Neuronal stem cell (in vitro differentiated cells): ENCODE data around the gene ZG16.

Experiments used
- DNase-seq: peaks from one replicate; pipeline ENCODE4 v3.0.0-alpha.2; 2013; ENCODE audit warnings: low spot score
- H2AFZ ChIP-seq: one replicate; pipeline ENCODE4 v1.6.1; 2013; ENCODE audit warnings: mild to moderate bottlenecking, low read length, inconsistent platforms
- H2AK5ac ChIP-seq: 2 replicates; pipeline ENCODE4 v1.6.1; 2013; ENCODE audit warnings: low read depth, mild to moderate bottlenecking, inconsistent platforms, low read length, moderate library complexity, mixed read lengths
- H2BK120ac ChIP-seq: 2 replicates; pipeline ENCODE4 v1.6.1; 2013; ENCODE audit warnings: low read depth, mild to moderate bottlenecking, inconsistent platforms, low read length, moderate library complexity, mixed read lengths
- H2BK12ac ChIP-seq: one replicate; pipeline ENCODE4 v1.6.1; 2013; ENCODE audit warnings: low read length, inconsistent platforms
- H2BK15ac ChIP-seq: 2 replicates; pipeline ENCODE4 v1.6.1; 2013; ENCODE audit warnings: mild to moderate bottlenecking, low read length, inconsistent platforms, mixed read lengths
- H2BK5ac ChIP-seq: one replicate; pipeline ENCODE4 v1.6.1; 2013; ENCODE audit warnings: inconsistent platforms, mild to moderate bottlenecking, low read length, moderate library complexity
- H3K14ac ChIP-seq: one replicate; pipeline ENCODE4 v1.6.1; 2013; ENCODE audit warnings: low read length, inconsistent platforms
- H3K18ac ChIP-seq: 2 replicates; pipeline ENCODE4 v1.6.1; 2013; ENCODE audit warnings: low read length, inconsistent platforms
- H3K23ac ChIP-seq: 2 replicates; pipeline ENCODE4 v1.6.1; 2013; ENCODE audit warnings: low read depth, mild to moderate bottlenecking, mixed read lengths, low read length, inconsistent platforms; ENCODE audit not compliant: poor library complexity
- H3K27ac ChIP-seq: replicated peaks from 3 replicates; pipeline ENCODE4 v1.5.1; 2013; ENCODE audit warnings: low read length, inconsistent platforms
- H3K27me3 ChIP-seq, 3 experiments: 2 replicates each; pipeline ENCODE4 v1.6.1; 2013; ENCODE audit warnings: low read length in 3 of 3, mild to moderate bottlenecking in 2 of 3, inconsistent platforms in 1 of 3, low read depth in 1 of 3, mixed read lengths in 1 of 3, moderate library complexity in 1 of 3; ENCODE audit not compliant: control insufficient read depth in 3 of 3, insufficient read depth in 3 of 3
- H3K36me3 ChIP-seq, 2 donors: replicated peaks in 1 of 2; 2 replicates each; pipeline ENCODE4 v1.6.1; 2013; ENCODE audit warnings: low read length in 2 of 2; ENCODE audit not compliant: control insufficient read depth in 2 of 2, insufficient read depth in 2 of 2
- H3K4ac ChIP-seq: 2 replicates; pipeline ENCODE4 v1.6.1; 2013; ENCODE audit warnings: inconsistent platforms, mild to moderate bottlenecking, low read length, moderate library complexity
- H3K4me1 ChIP-seq, 2 donors: 1 replicate in 1 of 2; 2 replicates in 1 of 2; pipeline ENCODE4 v1.6.1; 2013; ENCODE audit warnings: low read length in 2 of 2, low read depth in 1 of 2; ENCODE audit not compliant: control insufficient read depth in 2 of 2, insufficient read depth in 1 of 2
- H3K4me2 ChIP-seq: one replicate; pipeline ENCODE4 v1.6.1; 2013; ENCODE audit warnings: mild to moderate bottlenecking, low read length, inconsistent platforms; ENCODE audit not compliant: insufficient read depth, poor library complexity, severe bottlenecking
- H3K4me3 ChIP-seq, 2 donors: 2 replicates each; pipeline ENCODE4 v1.5.1; 2013; ENCODE audit warnings: low read length in 2 of 2, mild to moderate bottlenecking in 2 of 2, inconsistent platforms in 1 of 2, moderate library complexity in 1 of 2
- H3K79me1 ChIP-seq: one replicate; pipeline ENCODE4 v1.6.1; 2013; ENCODE audit warnings: low read depth, mild to moderate bottlenecking, inconsistent platforms, low read length, moderate library complexity
- H3K9ac ChIP-seq: one replicate; pipeline ENCODE4 v1.6.1; 2013; ENCODE audit warnings: mild to moderate bottlenecking, low read depth, low read length, inconsistent platforms; ENCODE audit not compliant: poor library complexity
- H3K9me3 ChIP-seq, 2 donors: replicated peaks in 1 of 2; 2 replicates each; pipeline versions ENCODE3 to v1.6.1; 2013; ENCODE audit warnings: low read length in 2 of 2, mild to moderate bottlenecking in 2 of 2, inconsistent platforms in 1 of 2, low read depth in 1 of 2, mixed read lengths in 1 of 2, moderate library complexity in 1 of 2; ENCODE audit not compliant: control insufficient read depth in 2 of 2, insufficient read depth in 1 of 2
- H4K8ac ChIP-seq: one replicate; pipeline ENCODE4 v1.6.1; 2013; ENCODE audit warnings: low read depth, mild to moderate bottlenecking, inconsistent platforms, low read length, moderate library complexity
- H4K91ac ChIP-seq: one replicate; pipeline ENCODE4 v1.6.1; 2013; ENCODE audit warnings: low read length, low read depth, mild to moderate bottlenecking, inconsistent platforms; ENCODE audit not compliant: poor library complexity
- WGBS, 2 donors: extraction: QIAGEN DNeasy Blood & Tissue Kit; methylation state at CpG; one replicate each; pipeline ENCODE4 v1.1.7; 2013; ENCODE audit warnings: missing lambda C conversion rate in 2 of 2, mixed read lengths in 1 of 2; ENCODE audit not compliant: insufficient read length in 2 of 2, insufficient replicate concordance in 1 of 2; ENCODE audit errors: extremely low coverage in 2 of 2; 5-methylcytosine and 5-hydroxymethylcytosine counted together

Gene ZG16

GRCh38 chr16:29811896-29812665 is 34.0 kb downstream of the ZG16 start, which contains the start of gene PRRT2:
PRRT2 (plus strand) TSS chr16:29812193; CDS start chr16:29813055, 862 bp downstream.
- H3K27ac ChIP-seq = peak within 1 kb of the TSS; percentile 97
- H2AFZ ChIP-seq = peak within 1 kb of the TSS; percentile 80
- H3K4me1 ChIP-seq = peaks cover 52 to 56% of the 10 kb centered on the region in 2 donors
- H3K36me3 ChIP-seq = peaks cover 21 to 37% of the 10 kb centered on the region in 2 donors
- WGBS, 2 donors = no CpG with 5 or more reads among the region's 69 CpGs
- H3K9me3 ChIP-seq = peaks cover 0 to 2% of the 10 kb centered on the region in 2 donors
- no peaks in the 10 kb centered on the region for H3K27me3 ChIP-seq
- no peak within 1 kb of the TSS for H4K91ac ChIP-seq
- H2BK120ac ChIP-seq = peak within 1 kb of the TSS; percentile 56
- H3K4ac ChIP-seq = peak within 1 kb of the TSS; percentile 97
- H3K23ac ChIP-seq = peak within 1 kb of the TSS; percentile 92
- DNase-seq = peak; percentile 87
- H2BK15ac ChIP-seq = peak within 1 kb of the TSS; percentile 91
- peak within 1 kb of the TSS; percentile 46 for H2BK12ac ChIP-seq
- no peak within 1 kb of the TSS for H4K8ac ChIP-seq
- peak within 1 kb of the TSS; percentile 94 for H2AK5ac ChIP-seq
- peak within 1 kb of the TSS; percentile 99 for H3K18ac ChIP-seq
- H3K4me3 ChIP-seq = peak within 1 kb of the TSS; percentile 71 to 95
- H2BK5ac ChIP-seq = peak within 1 kb of the TSS; percentile 97
- H3K4me2 ChIP-seq = peak within 1 kb of the TSS; percentile 96
- H3K79me1 ChIP-seq = peaks cover 35% of the 10 kb centered on the region
- peak within 1 kb of the TSS; percentile 99 for H3K14ac ChIP-seq
- H3K9ac ChIP-seq = peak within 1 kb of the TSS; percentile 96

GRCh38 chr16:29812754-29813643 is 34.9 kb downstream of the ZG16 start:
- peak overlapping the region; percentile 80 for H2AFZ ChIP-seq
- H3K27me3 ChIP-seq = no peaks in the 10 kb centered on the region
- peaks cover 20 to 33% of the 10 kb centered on the region in 2 donors for H3K36me3 ChIP-seq
- peak overlapping the region; percentile 91 for H2BK15ac ChIP-seq
- no peaks in the 10 kb centered on the region for H3K9me3 ChIP-seq
- peak overlapping the region; percentile 97 for H2BK5ac ChIP-seq
- no peak for DNase-seq
- H2BK120ac ChIP-seq = peak overlapping the region; percentile 66
- no peak overlapping the region for H4K91ac ChIP-seq
- H2AK5ac ChIP-seq = peak overlapping the region; percentile 94
- no peak overlapping the region for H2BK12ac ChIP-seq
- peak overlapping the region; percentile 71 to 95 for H3K4me3 ChIP-seq
- peak overlapping the region; percentile 34 for H3K23ac ChIP-seq
- H3K14ac ChIP-seq = no peak overlapping the region
- no CpG with 5 or more reads among the region's 9 CpGs for WGBS, 2 donors
- H3K27ac ChIP-seq = peak overlapping the region; percentile 97
- peaks cover 51 to 57% of the 10 kb centered on the region in 2 donors for H3K4me1 ChIP-seq
- no peak overlapping the region for H3K4ac ChIP-seq
- H3K79me1 ChIP-seq = peaks cover 30% of the 10 kb centered on the region
- peak overlapping the region; percentile 96 for H3K4me2 ChIP-seq
- H4K8ac ChIP-seq = no peak overlapping the region
- H3K9ac ChIP-seq = peak overlapping the region; percentile 92
- H3K18ac ChIP-seq = peak overlapping the region; percentile 99

- H4K8ac ChIP-seq = no peak overlapping the region
- no peak overlapping the region for H3K4ac ChIP-seq
- H3K27ac ChIP-seq = peak overlapping the region; percentile 68
- no peaks in the 10 kb centered on the region for H3K27me3 ChIP-seq
- peak overlapping the region; percentile 96 for H3K4me2 ChIP-seq
- peak overlapping the region; percentile 61 for H2BK12ac ChIP-seq
- peak overlapping the region; percentile 71 to 76 for H3K4me3 ChIP-seq
- H3K36me3 ChIP-seq = peaks cover 21 to 33% of the 10 kb centered on the region in 2 donors
- peak overlapping the region; percentile 45 for H4K91ac ChIP-seq
- H3K23ac ChIP-seq = peak overlapping the region; percentile 34
- H3K9ac ChIP-seq = peak overlapping the region; percentile 82
- peak overlapping the region; percentile 89 for H3K18ac ChIP-seq
- peak overlapping the region; percentile 91 for H2BK15ac ChIP-seq
- H3K9me3 ChIP-seq = no peaks in the 10 kb centered on the region
- H2BK5ac ChIP-seq = peak overlapping the region; percentile 97
- no peak overlapping the region for H2AFZ ChIP-seq
- H3K14ac ChIP-seq = no peak overlapping the region
- WGBS, 2 donors = no CpG with 5 or more reads among the region's 24 CpGs
- H3K79me1 ChIP-seq = peaks cover 23% of the 10 kb centered on the region
- H3K4me1 ChIP-seq = peaks cover 43 to 51% of the 10 kb centered on the region in 2 donors
- DNase-seq = no peak
- peak overlapping the region; percentile 66 for H2BK120ac ChIP-seq
- H2AK5ac ChIP-seq = peak overlapping the region; percentile 94
These were observed 35.8 kb downstream of the ZG16 start for GRCh38 chr16:29813644-29814562.
